Mesendoderm (in vitro differentiated cells): ENCODE data around the gene WBP1L.

Experiments
- DNase-seq: peaks from one replicate; pipeline ENCODE4 v3.0.0; 2013
- H2AK5ac ChIP-seq: 2 replicates; pipeline ENCODE4 v1.6.1; 2013; ENCODE audit warnings: low read length, inconsistent platforms
- H2BK120ac ChIP-seq: 2 replicates; pipeline ENCODE4 v1.6.1; 2013; ENCODE audit warnings: low read depth, mild to moderate bottlenecking, low read length, moderate library complexity, mixed read lengths
- H2BK15ac ChIP-seq: replicated peaks from 2 replicates; pipeline ENCODE4 v1.6.1; 2013; ENCODE audit warnings: low read depth, mild to moderate bottlenecking, moderate library complexity
- H2BK5ac ChIP-seq: 2 replicates; pipeline ENCODE4 v1.6.1; 2013; ENCODE audit warnings: low read length, inconsistent platforms
- H3K18ac ChIP-seq: 2 replicates; pipeline ENCODE4 v1.6.1; 2013; ENCODE audit warnings: mild to moderate bottlenecking, low read length, mixed read lengths
- H3K23ac ChIP-seq: one replicate; pipeline ENCODE4 v1.6.1; 2013; ENCODE audit warnings: low read length
- H3K27ac ChIP-seq: 2 replicates; pipeline ENCODE4 v1.5.1; 2013; ENCODE audit warnings: low read depth, mild to moderate bottlenecking, inconsistent platforms, low read length, moderate library complexity
- H3K27me3 ChIP-seq: 2 replicates; pipeline ENCODE4 v1.6.1; 2013; ENCODE audit warnings: low read length, control low read depth, mild to moderate bottlenecking, inconsistent platforms; ENCODE audit not compliant: insufficient read depth, poor library complexity
- H3K36me3 ChIP-seq: 2 replicates; pipeline ENCODE4 v1.6.1; 2013; ENCODE audit warnings: low read length, inconsistent platforms; ENCODE audit not compliant: control insufficient read depth, insufficient read depth
- H3K4ac ChIP-seq: one replicate; pipeline ENCODE4 v1.6.1; 2013; ENCODE audit warnings: low read depth, mild to moderate bottlenecking, low read length, moderate library complexity
- H3K4me1 ChIP-seq: 2 replicates; pipeline ENCODE4 v1.6.1; 2013; ENCODE audit warnings: low read depth, low read length, inconsistent platforms; ENCODE audit not compliant: control insufficient read depth
- H3K4me2 ChIP-seq: 2 replicates; pipeline ENCODE4 v1.6.1; 2013; ENCODE audit warnings: low read length
- H3K4me3 ChIP-seq: 2 replicates; pipeline ENCODE4 v1.5.1; 2013; ENCODE audit warnings: mild to moderate bottlenecking, low read length
- H3K56ac ChIP-seq: one replicate; pipeline ENCODE4 v1.6.1; 2013; ENCODE audit warnings: low read length
- H3K79me1 ChIP-seq: 2 replicates; pipeline ENCODE4 v1.6.1; 2013; ENCODE audit warnings: low read length, inconsistent platforms
- H3K79me2 ChIP-seq: 2 replicates; pipeline ENCODE4 v1.6.1; 2013; ENCODE audit warnings: mild to moderate bottlenecking, low read length; ENCODE audit not compliant: control insufficient read depth, insufficient read depth
- H3K9ac ChIP-seq: 2 replicates; pipeline ENCODE4 v1.6.1; 2013; ENCODE audit warnings: low read length, inconsistent platforms
- H4K5ac ChIP-seq: one replicate; pipeline ENCODE4 v1.6.1; 2013; ENCODE audit warnings: low read length
- H4K8ac ChIP-seq: one replicate; pipeline ENCODE4 v1.6.1; 2013; ENCODE audit warnings: low read depth, mild to moderate bottlenecking, control low read depth, low read length, moderate library complexity
- WGBS: extraction: QIAGEN DNeasy Blood & Tissue Kit; methylation state at CpG from one replicate; pipeline ENCODE4 v1.1.7; 2013; ENCODE audit warnings: low lambda C conversion rate, missing lambda C conversion rate; ENCODE audit not compliant: insufficient coverage; ENCODE audit errors: extremely low coverage; 5-methylcytosine and 5-hydroxymethylcytosine counted together

The WBP1L gene

GRCh38 chr10:102762401-102763015 is 18.8 kb downstream of the WBP1L start:
- no peaks in the 10 kb centered on the region for H3K4me1 ChIP-seq
- DNase-seq = no peak
- H3K27ac ChIP-seq = no peak overlapping the region

GRCh38 chr10:102763037-102763607 is 19.4 kb downstream of the WBP1L start:
- H3K4me3 ChIP-seq = no peak overlapping the region
- no peak overlapping the region for H3K4me2 ChIP-seq
- H2BK120ac ChIP-seq = no peak overlapping the region
- H3K56ac ChIP-seq = peak overlapping the region; percentile 12
- no CpG with 5 or more reads among the region's 7 CpGs for WGBS
- H4K8ac ChIP-seq = no peak overlapping the region
- H2AK5ac ChIP-seq = no peak overlapping the region
- no peaks in the 10 kb centered on the region for H3K27me3 ChIP-seq
- H3K79me2 ChIP-seq = no peaks in the 10 kb centered on the region
- no peak overlapping the region for H4K5ac ChIP-seq
- H3K4ac ChIP-seq = no peak overlapping the region
- H3K27ac ChIP-seq = no peak overlapping the region
- H2BK5ac ChIP-seq = no peak overlapping the region
- no peak overlapping the region for H3K9ac ChIP-seq
- DNase-seq = peak; percentile 79
- peaks cover 2% of the 10 kb centered on the region for H3K79me1 ChIP-seq
- H3K36me3 ChIP-seq = no peaks in the 10 kb centered on the region
- no peak overlapping the region for H3K18ac ChIP-seq
- H3K4me1 ChIP-seq = no peaks in the 10 kb centered on the region
- no peak overlapping the region for H3K23ac ChIP-seq
- no peak overlapping the region for H2BK15ac ChIP-seq

More at GRCh38 chr10:102762401-102763015, 18.8 kb downstream of the WBP1L start:
- H4K5ac ChIP-seq = no peak overlapping the region
- no peak overlapping the region for H2BK15ac ChIP-seq
- no peak overlapping the region for H3K4ac ChIP-seq
- H2BK120ac ChIP-seq = no peak overlapping the region
- no peaks in the 10 kb centered on the region for H3K36me3 ChIP-seq
- H4K8ac ChIP-seq = no peak overlapping the region
- peak overlapping the region; percentile 12 for H3K56ac ChIP-seq
- no peak overlapping the region for H3K9ac ChIP-seq
- H3K79me1 ChIP-seq = peaks cover 2% of the 10 kb centered on the region
- no peak overlapping the region for H2BK5ac ChIP-seq
- no peak overlapping the region for H3K4me3 ChIP-seq
- no peak overlapping the region for H3K23ac ChIP-seq
- no peak overlapping the region for H2AK5ac ChIP-seq
- H3K18ac ChIP-seq = no peak overlapping the region
- H3K4me2 ChIP-seq = no peak overlapping the region
- WGBS = no CpG with 5 or more reads among the region's 7 CpGs
- no peaks in the 10 kb centered on the region for H3K27me3 ChIP-seq
- no peaks in the 10 kb centered on the region for H3K79me2 ChIP-seq

GRCh38 chr10:102764470-102765161 is 20.9 kb downstream of the WBP1L start:
- WGBS = no CpG with 5 or more reads among the region's 6 CpGs
- Histone ChIP-seq H3K56ac (no peak overlapping the region), H3K4me3 (no peak overlapping the region), H2AK5ac (no peak overlapping the region), H3K4ac (no peak overlapping the region), H3K4me1 (no peaks in the 10 kb centered on the region), H4K8ac (no peak overlapping the region), H2BK5ac (no peak overlapping the region), H3K79me1 (peaks cover 2% of the 10 kb centered on the region), H3K23ac (no peak overlapping the region), H2BK120ac (no peak overlapping the region), H4K5ac (no peak overlapping the region), H3K27ac (no peak overlapping the region), H3K27me3 (no peaks in the 10 kb centered on the region), H3K18ac (no peak overlapping the region), H3K4me2 (no peak overlapping the region), H3K9ac (no peak overlapping the region), H3K79me2 (no peaks in the 10 kb centered on the region), H2BK15ac (no peak overlapping the region), H3K36me3 (no peaks in the 10 kb centered on the region)
- DNase-seq = no peak

- Histone ChIP-seq H3K4me2 (no peak overlapping the region), H3K27me3 (no peaks in the 10 kb centered on the region), H2AK5ac (no peak overlapping the region), H3K4me1 (peaks cover under 1% of the 10 kb centered on the region), H3K79me2 (no peaks in the 10 kb centered on the region), H4K5ac (no peak overlapping the region), H2BK15ac (no peak overlapping the region), H3K4me3 (no peak overlapping the region), H2BK5ac (no peak overlapping the region), H3K9ac (no peak overlapping the region), H3K23ac (no peak overlapping the region), H3K18ac (no peak overlapping the region), H3K27ac (no peak overlapping the region), H3K36me3 (no peaks in the 10 kb centered on the region), H4K8ac (no peak overlapping the region), H3K4ac (no peak overlapping the region), H2BK120ac (no peak overlapping the region), H3K56ac (no peak overlapping the region), H3K79me1 (peaks cover 2% of the 10 kb centered on the region)
- DNase-seq = no peak
- no CpG with 5 or more reads among the region's 7 CpGs for WGBS
These were observed 21.6 kb downstream of the WBP1L start for GRCh38 chr10:102765336-102765735.

- no peak overlapping the region for H3K4ac ChIP-seq
- no peak overlapping the region for H3K27ac ChIP-seq
- no peak overlapping the region for H2BK15ac ChIP-seq
- no peaks in the 10 kb centered on the region for H3K36me3 ChIP-seq
- peaks cover 2% of the 10 kb centered on the region for H3K4me1 ChIP-seq
- H3K27me3 ChIP-seq = no peaks in the 10 kb centered on the region
- H2AK5ac ChIP-seq = no peak overlapping the region
- WGBS = no CpG with 5 or more reads among the region's 9 CpGs
- no peak for DNase-seq
- H3K23ac ChIP-seq = no peak overlapping the region
- H4K5ac ChIP-seq = no peak overlapping the region
- H3K4me3 ChIP-seq = no peak overlapping the region
- no peak overlapping the region for H3K18ac ChIP-seq
- H2BK5ac ChIP-seq = no peak overlapping the region
- H3K79me2 ChIP-seq = no peaks in the 10 kb centered on the region
- H3K4me2 ChIP-seq = no peak overlapping the region
- H3K79me1 ChIP-seq = peaks cover 2% of the 10 kb centered on the region
- no peak overlapping the region for H2BK120ac ChIP-seq
- no peak overlapping the region for H3K56ac ChIP-seq
- no peak overlapping the region for H4K8ac ChIP-seq
- no peak overlapping the region for H3K9ac ChIP-seq
These were observed 23.8 kb downstream of the WBP1L start for GRCh38 chr10:102767428-102768160.
